Measurements from ENCODE around the gene RNASE7.

The RNASE7 gene

DNA sequence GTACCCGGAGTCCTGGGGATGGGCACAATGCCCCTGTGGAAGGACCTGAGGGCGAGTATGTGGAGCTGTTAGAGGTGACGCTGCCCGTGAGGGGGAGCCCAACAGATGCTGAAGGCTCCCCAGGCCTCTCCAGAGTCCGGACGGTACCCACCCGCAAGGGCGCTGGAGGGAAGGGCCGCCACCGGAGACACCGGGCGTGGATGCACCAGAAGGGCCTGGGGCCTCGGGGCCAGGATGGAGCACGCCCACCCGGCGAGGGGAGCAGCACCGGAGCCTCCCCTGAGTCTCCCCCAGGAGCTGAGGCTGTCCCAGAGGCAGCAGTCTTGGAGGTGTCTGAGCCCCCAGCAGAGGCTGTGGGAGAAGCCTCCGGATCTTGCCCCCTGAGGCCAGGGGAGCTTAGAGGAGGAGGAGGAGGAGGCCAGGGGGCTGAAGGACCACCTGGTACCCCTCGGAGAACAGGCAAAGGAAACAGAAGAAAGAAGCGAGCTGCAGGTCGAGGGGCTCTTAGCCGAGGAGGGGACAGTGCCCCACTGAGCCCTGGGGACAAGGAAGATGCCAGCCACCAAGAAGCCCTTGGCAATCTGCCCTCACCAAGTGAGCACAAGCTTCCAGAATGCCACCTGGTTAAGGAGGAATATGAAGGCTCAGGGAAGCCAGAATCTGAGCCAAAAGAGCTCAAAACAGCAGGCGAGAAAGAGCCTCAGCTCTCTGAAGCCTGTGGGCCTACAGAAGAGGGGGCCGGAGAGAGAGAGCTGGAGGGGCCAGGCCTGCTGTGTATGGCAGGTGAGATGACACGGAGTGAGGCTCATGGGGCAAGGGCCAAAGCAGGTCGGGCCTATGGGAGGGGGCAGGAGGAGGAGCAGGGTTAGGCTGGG, 32.5 kb downstream of the RNASE7 start:
- peaks cover 20% of the 10 kb centered on the region for H3K4me1 ChIP-seq (ENCODE audit: insufficient read depth, low read length, severe bottlenecking)
- no peak overlapping the region for H3K4me3 ChIP-seq (ENCODE audit: low read depth, low read length, poor library complexity, severe bottlenecking)
- H3K36me3 ChIP-seq (ENCODE audit: insufficient read depth, low read length), result no peaks in the 10 kb centered on the region
- no peak overlapping the region for H2AFZ ChIP-seq (ENCODE audit: low read length)
- no peak overlapping the region for H3K27ac ChIP-seq (ENCODE audit: low read depth, low read length, poor library complexity, severe bottlenecking)
- no peak overlapping the region for H3K4me2 ChIP-seq (ENCODE audit: low read length)
- H3K9me3 ChIP-seq (ENCODE audit: low read length), result no peaks in the 10 kb centered on the region
- no peaks in the 10 kb centered on the region for H3F3A ChIP-seq (ENCODE audit: insufficient read depth, low read length)
- H3K27me3 ChIP-seq (ENCODE audit: insufficient read depth, low read length), result 0 out of 2 replicates have a peak, but pooled peaks cover 2% of the 10 kb centered on the region
- no peaks in the 10 kb centered on the region for H3K79me2 ChIP-seq (ENCODE audit: insufficient read depth, low read length)
- TF ChIP-seq CTCF (IDR thresholded peaks at IDR 0.05; ENCODE audit: low read length), result no peak
- no peak for TF ChIP-seq EZH2 (IDR thresholded peaks at IDR 0.05; ENCODE audit: borderline replicate concordance, low read length)
- no peaks in the 10 kb centered on the region for H3K9me2 ChIP-seq (ENCODE audit: low read depth, low read length)
- no peak overlapping the region for H3K9ac ChIP-seq (ENCODE audit: low read length)
- no peaks in the 10 kb centered on the region for H4K20me1 ChIP-seq (ENCODE audit: insufficient read depth, low read length)

- Histone ChIP-seq H3K9me3 (ENCODE audit: low read length) (no peaks in the 10 kb centered on the region), H3K79me2 (ENCODE audit: insufficient read depth, low read length) (no peaks in the 10 kb centered on the region), H3F3A (ENCODE audit: insufficient read depth, low read length) (no peaks in the 10 kb centered on the region), H4K20me1 (ENCODE audit: insufficient read depth, low read length) (no peaks in the 10 kb centered on the region), H3K4me3 (ENCODE audit: low read depth, low read length, poor library complexity, severe bottlenecking) (no peak overlapping the region), H2AFZ (ENCODE audit: low read length) (no peak overlapping the region), H3K4me2 (ENCODE audit: low read length) (no peak overlapping the region), H3K9me2 (ENCODE audit: low read depth, low read length) (no peaks in the 10 kb centered on the region), H3K36me3 (ENCODE audit: insufficient read depth, low read length) (no peaks in the 10 kb centered on the region), H3K4me1 (ENCODE audit: insufficient read depth, low read length, severe bottlenecking) (peaks cover 10% of the 10 kb centered on the region), H3K27ac (ENCODE audit: low read depth, low read length, poor library complexity, severe bottlenecking) (no peak overlapping the region), H3K9ac (ENCODE audit: low read length) (no peak overlapping the region), H3K27me3 (ENCODE audit: insufficient read depth, low read length) (no peaks in the 10 kb centered on the region)
- TF ChIP-seq EZH2 (IDR thresholded peaks at IDR 0.05; ENCODE audit: borderline replicate concordance, low read length), result no peak
Measured at GRCh38 chr14:21075719-21076437, 33.7 kb downstream of the RNASE7 start.

DNA sequence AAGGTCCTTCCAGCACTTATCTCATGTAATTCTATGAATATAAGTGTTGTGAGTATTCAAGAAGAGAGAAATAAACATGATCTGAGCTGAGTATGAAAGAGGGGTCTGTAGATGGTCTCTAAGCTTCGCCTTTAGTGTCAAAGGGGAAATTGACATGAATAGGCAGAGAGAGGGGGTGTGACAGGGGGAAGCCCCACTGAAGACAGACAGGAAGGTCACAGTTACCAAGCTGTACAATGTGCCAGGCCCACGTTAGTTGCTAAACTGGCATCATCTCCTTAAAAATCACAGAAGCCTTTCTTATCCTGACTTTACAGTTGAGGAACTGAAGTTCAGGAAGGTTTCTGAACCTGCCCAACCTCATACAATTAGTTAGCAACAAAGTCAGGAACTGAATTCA, 35.5 kb downstream of the RNASE7 start:
- H3K4me2 ChIP-seq (ENCODE audit: low read length), result no peak overlapping the region
- no peak overlapping the region for H3K4me3 ChIP-seq (ENCODE audit: low read depth, low read length, poor library complexity, severe bottlenecking)
- peaks cover 6% of the 10 kb centered on the region; the same call in 1 of the 2 replicates for H3K27me3 ChIP-seq (ENCODE audit: insufficient read depth, low read length)
- no peaks in the 10 kb centered on the region for H3F3A ChIP-seq (ENCODE audit: insufficient read depth, low read length)
- no peaks in the 10 kb centered on the region for H3K9me2 ChIP-seq (ENCODE audit: low read depth, low read length)
- no peak overlapping the region for H2AFZ ChIP-seq (ENCODE audit: low read length)
- no peaks in the 10 kb centered on the region for H3K36me3 ChIP-seq (ENCODE audit: insufficient read depth, low read length)
- no peaks in the 10 kb centered on the region for H4K20me1 ChIP-seq (ENCODE audit: insufficient read depth, low read length)
- no peak overlapping the region for H3K27ac ChIP-seq (ENCODE audit: low read depth, low read length, poor library complexity, severe bottlenecking)
- H3K9me3 ChIP-seq (ENCODE audit: low read length), result no peaks in the 10 kb centered on the region
- H3K79me2 ChIP-seq (ENCODE audit: insufficient read depth, low read length), result no peaks in the 10 kb centered on the region
- no peak for TF ChIP-seq CTCF (IDR thresholded peaks at IDR 0.05; ENCODE audit: low read length)
- no peak for TF ChIP-seq EZH2 (IDR thresholded peaks at IDR 0.05; ENCODE audit: borderline replicate concordance, low read length)
- no peaks in the 10 kb centered on the region for H3K4me1 ChIP-seq (ENCODE audit: insufficient read depth, low read length, severe bottlenecking)
- no peak overlapping the region for H3K9ac ChIP-seq (ENCODE audit: low read length)
